Measurements from ENCODE around the gene OR1F1. TPM values are rescaled to one million over a fixed set of nuclear protein-coding genes. Genes with fewer than 3 reads are reported as not detected.

OR1F1 gene
- total and polyA plus RNA-seq, 2 of the 8 experiments (the other 6 are each of a cell fraction or from before 2014, with no cell fraction given) = 0.52 to 1.2 TPM

DNA sequence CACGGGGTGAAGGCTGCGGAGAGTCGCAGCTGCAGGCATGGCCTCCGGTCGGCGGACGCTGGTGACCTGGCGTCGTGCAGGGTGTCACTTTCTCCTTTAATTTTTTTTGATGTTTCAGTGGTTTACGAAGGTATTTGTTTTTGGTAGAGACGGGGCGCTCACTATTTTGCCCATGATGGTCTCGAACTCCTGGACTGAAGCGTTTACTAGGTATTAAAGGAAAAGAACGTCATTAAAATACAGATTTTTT, 36.1 kb upstream of the OR1F1 start:
- H3K4me1 ChIP-seq (replicated peaks in 1 of 4; ENCODE audit: control insufficient read depth in 3 of 4, insufficient read depth in 4 of 4, low read length in 3 of 4) = peaks cover 0 to 5% (median 3%) of the 10 kb centered on the region in 4 experiments; a peak in 4 of 7 replicates
- POLR2A ChIA-PET (ENCODE audit: partially characterized antibody) = interaction anchor here (0.9 to 8.6 kb wide), 6 partner anchors 17 to 82 kb away, joined by 3 to 69 read pairs (median 3); partner anchors contain the start of genes ZNF200, ZNF213 and ZSCAN10
- WGBS, 2 experiments (ENCODE audit: extremely low coverage in 1 of 2, insufficient coverage in 1 of 2, insufficient read length in 1 of 2, insufficient replicate concordance in 2 of 2, low coverage in 1 of 2, low lambda C conversion rate in 2 of 2, missing lambda C conversion rate in 1 of 2) = 21% methylated on average over 15 of the region's 15 CpGs; no CpG with 5 or more reads in 1 of the 2 experiments
- no peak overlapping the region for H2BK15ac ChIP-seq (ENCODE audit: low read length)
- no peak overlapping the region for H2BK20ac ChIP-seq (ENCODE audit: low read length)
- H4K20me1 ChIP-seq (replicated peaks in 1 of 2; ENCODE audit: control insufficient read depth in 1 of 2, insufficient read depth in 2 of 2, low read length in 2 of 2) = peaks cover 0 to 2% of the 10 kb centered on the region in 2 experiments
- DNase-seq (ENCODE audit: low read depth in 1 of 2, low spot score in 2 of 2) (no peak), FAIRE-seq (no peak)
- H3K9ac ChIP-seq (replicated peaks in 1 of 4; ENCODE audit: extremely low read depth in 1 of 4, low read depth in 3 of 4, low read length in 3 of 4) = no peak overlapping the region
- CTCF ChIA-PET (ENCODE audit: partially characterized antibody) = interaction anchor here (0.6 to 10.9 kb wide), 10 partner anchors 11 to 113 kb away, joined by 3 to 174 read pairs (median 4); partner anchors contain the start of gene ZNF213
- H2BK12ac ChIP-seq (ENCODE audit: low read depth, low read length) = no peak overlapping the region
- H3K27ac ChIP-seq (ENCODE audit: low read depth, low read length) = no peak overlapping the region
- no peak overlapping the region for H3K18ac ChIP-seq (ENCODE audit: extremely low read depth, low read length)
- no peaks in the 10 kb centered on the region for H3K36me3 ChIP-seq (ENCODE audit: control insufficient read depth in 2 of 4, insufficient read depth in 4 of 4, low read length in 3 of 4)
- H2AK5ac ChIP-seq (ENCODE audit: low read depth, low read length) = no peak overlapping the region
- no peak overlapping the region for H3K23ac ChIP-seq (ENCODE audit: insufficient read length)
- peak overlapping the region; percentile 57 to 72 (median 70) for H3K4me3 ChIP-seq (ENCODE audit: extremely low read depth in 1 of 4, insufficient read depth in 2 of 4, low read depth in 3 of 4, low read length in 4 of 4)
- no peak overlapping the region for H4K91ac ChIP-seq (replicated peaks; ENCODE audit: insufficient read length, low read length)
- no peak overlapping the region for H3K14ac ChIP-seq (ENCODE audit: insufficient read length)
- no peak overlapping the region for H4K8ac ChIP-seq (ENCODE audit: extremely low read depth, insufficient read depth, low read length)
- no peak overlapping the region for H3K4ac ChIP-seq (replicated peaks; ENCODE audit: insufficient read length, low read depth, low read length)
- no peak overlapping the region for H3K56ac ChIP-seq (replicated peaks; ENCODE audit: insufficient read length, low read depth, low read length)
- peaks cover 0 to 18% (median 12%) of the 10 kb centered on the region in 4 experiments; a peak in 5 of 7 replicates for H3K27me3 ChIP-seq (replicated peaks in 1 of 4; ENCODE audit: control insufficient read depth in 3 of 4, extremely low read depth in 1 of 4, insufficient read depth in 3 of 4, low read length in 3 of 4)
- no peaks in the 10 kb centered on the region for H3K79me2 ChIP-seq (ENCODE audit: control insufficient read depth in 1 of 2, insufficient read depth in 2 of 2, low read length in 2 of 2)
- H3K4me2 ChIP-seq (ENCODE audit: insufficient read depth in 1 of 2, low read depth in 2 of 2, low read length in 2 of 2) = peak overlapping the region; percentile 70 to 73
- no peaks in the 10 kb centered on the region for H3K79me1 ChIP-seq (ENCODE audit: low read depth, low read length)
- H2BK5ac ChIP-seq (ENCODE audit: low read depth, low read length) = no peak overlapping the region
- peaks cover 12% of the 10 kb centered on the region; the same call in 1 of the 2 replicates for H3K23me2 ChIP-seq (ENCODE audit: low read depth, low read length)
- H4K5ac ChIP-seq (ENCODE audit: insufficient read length, low read depth, low read length) = no peak overlapping the region
- no peak overlapping the region for H2AFZ ChIP-seq (ENCODE audit: low read length)
- H3K9me3 ChIP-seq (ENCODE audit: insufficient read depth in 2 of 2, low read depth in 1 of 2, low read length in 1 of 2) = no peaks in the 10 kb centered on the region
- H2BK120ac ChIP-seq (replicated peaks; ENCODE audit: low read depth, low read length) = no peak overlapping the region
- no peak for TF ChIP-seq POLR2AphosphoS5 (IDR thresholded peaks at IDR 0.05; ENCODE audit: low read depth, low read length)
- TF ChIP-seq SUZ12 (IDR thresholded peaks at IDR 0.05; ENCODE audit: low read length) = no peak
- no peak for TF ChIP-seq TAF1 (IDR thresholded peaks at IDR 0.05; ENCODE audit: low read depth, low read length)
- TF ChIP-seq E2F6 (IDR thresholded peaks at IDR 0.05) = no peak
- TF ChIP-seq RBBP5 (IDR thresholded peaks at IDR 0.05; ENCODE audit: borderline replicate concordance, low read depth, low read length) = no peak
- TF ChIP-seq BRCA1 (IDR thresholded peaks at IDR 0.05; ENCODE audit: low read depth, low read length) = no peak
- TF ChIP-seq EGR1 (IDR thresholded peaks at IDR 0.05; ENCODE audit: borderline replicate concordance, low read depth, low read length) = no peak
